ENCODE measurements around the gene NUDT8. TPM values are rescaled to one million over a fixed set of nuclear protein-coding genes. Genes with fewer than 3 reads are reported as not detected.

The NUDT8 gene
- total RNA-seq, 1 donor from 2014 or later: 2.2 TPM

Small RNAs within 50 kb of the gene (small RNA-seq; reads per million reads assigned to genes)
- not detected for gene AP003385.3 (ENCODE audit: low replicate concordance)

Other genes starting within 250 kb of the NUDT8 start
- gene RAD9A, start 238.0 kb downstream of the NUDT8 start, total RNA-seq: 19.9 TPM
- gene PPP1CA, start 228.1 kb downstream of the NUDT8 start, total RNA-seq: 46.0 TPM
- 0.25 TPM for gene TBC1D10C, start 225.9 kb downstream of the NUDT8 start, total RNA-seq
- 0.25 TPM for gene CARNS1, start 214.3 kb downstream of the NUDT8 start, total RNA-seq
- gene RPS6KB2, start 201.4 kb downstream of the NUDT8 start, total RNA-seq: 15.7 TPM
- not detected for gene PTPRCAP, start 192.3 kb downstream of the NUDT8 start, total RNA-seq
- gene CORO1B, start 186.5 kb downstream of the NUDT8 start, total RNA-seq: 19.2 TPM
- gene GPR152, start 177.2 kb downstream of the NUDT8 start, total RNA-seq: not detected
- not detected for gene CABP4, start 174.6 kb downstream of the NUDT8 start, total RNA-seq
- 9.8 TPM for gene TMEM134, start 160.7 kb downstream of the NUDT8 start, total RNA-seq
- gene AIP, start 146.9 kb downstream of the NUDT8 start, total RNA-seq: 49.4 TPM
- 35.7 TPM for gene PITPNM1, start 124.6 kb downstream of the NUDT8 start, total RNA-seq
- 5.7 TPM for gene CDK2AP2, start 121.8 kb downstream of the NUDT8 start, total RNA-seq
- gene CABP2, start 106.5 kb downstream of the NUDT8 start, total RNA-seq: not detected
- gene GSTP1, start 46.1 kb downstream of the NUDT8 start, total RNA-seq: 127 TPM
- gene NDUFV1, start 23.0 kb downstream of the NUDT8 start, total RNA-seq: 184 TPM
- not detected for gene TBX10, start 9.8 kb upstream of the NUDT8 start, total RNA-seq
- gene ACY3, start 20.8 kb upstream of the NUDT8 start, total RNA-seq: not detected
- gene ALDH3B2, start 44.7 kb upstream of the NUDT8 start, total RNA-seq: under 0.01 TPM

Measured in temporal lobe (tissue), 2 donors.